Retinal pigment epithelial cell (primary cell): ENCODE measurements around the gene PTGR3.

Experiments
- DNase-seq: peaks from one replicate; pipeline ENCODE4 v3.0.0-alpha.2; 2010; ENCODE audit warnings: low read depth
- H3K4me3 ChIP-seq: 2 replicates; pipeline ENCODE4 v1.5.1; 2011; ENCODE audit warnings: mild to moderate bottlenecking, low read length, control low read depth, moderate library complexity
- TF ChIP-seq, protein P1 (sequence below): conservative IDR thresholded peaks from 2 replicates; pipeline ENCODE4 v1.5.1; 2011; ENCODE audit warnings: low read depth, low read length, control low read depth, inconsistent platforms

PTGR3 gene

DNA sequence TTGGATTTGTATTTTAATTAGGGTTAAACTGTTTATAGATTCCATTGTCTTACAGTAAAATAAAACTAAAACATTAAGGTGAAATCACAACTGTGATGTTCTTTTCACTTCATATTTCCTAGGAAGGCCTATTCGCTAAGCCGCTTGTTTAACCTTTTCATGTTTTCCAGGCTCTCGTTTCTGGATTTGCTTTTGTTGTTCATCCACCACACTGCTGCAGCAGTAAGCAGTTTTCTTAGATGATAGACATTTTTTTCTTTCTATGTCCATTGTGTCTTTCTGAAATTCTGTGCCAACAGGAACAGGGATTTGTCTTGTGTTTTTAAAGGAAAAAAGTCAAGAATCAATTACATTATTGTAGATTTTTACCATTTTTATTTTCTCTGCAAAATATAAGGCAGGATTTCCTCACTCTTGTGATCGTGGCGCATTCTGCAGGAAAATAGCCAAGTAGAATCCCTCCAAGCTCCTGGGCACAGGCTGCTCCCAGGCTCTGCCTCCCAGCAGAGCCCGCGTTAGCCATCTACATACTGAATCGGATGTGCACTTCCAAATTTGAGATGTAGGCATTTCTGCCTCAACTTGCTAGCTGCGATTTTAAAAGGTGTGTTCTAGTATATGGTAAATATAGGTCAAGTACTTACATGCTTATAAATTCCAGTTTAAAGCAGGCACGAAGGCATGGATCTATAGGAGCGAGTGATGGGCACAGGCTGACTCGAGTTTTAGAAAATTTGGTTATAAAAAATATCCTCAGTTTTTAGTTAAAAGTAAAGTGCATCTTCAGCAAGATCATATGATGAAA, 11.8 kb upstream of the PTGR3 start:
- no peak overlapping the region for H3K4me3 ChIP-seq
- DNase-seq: no peak
- TF ChIP-seq, protein P1, sequence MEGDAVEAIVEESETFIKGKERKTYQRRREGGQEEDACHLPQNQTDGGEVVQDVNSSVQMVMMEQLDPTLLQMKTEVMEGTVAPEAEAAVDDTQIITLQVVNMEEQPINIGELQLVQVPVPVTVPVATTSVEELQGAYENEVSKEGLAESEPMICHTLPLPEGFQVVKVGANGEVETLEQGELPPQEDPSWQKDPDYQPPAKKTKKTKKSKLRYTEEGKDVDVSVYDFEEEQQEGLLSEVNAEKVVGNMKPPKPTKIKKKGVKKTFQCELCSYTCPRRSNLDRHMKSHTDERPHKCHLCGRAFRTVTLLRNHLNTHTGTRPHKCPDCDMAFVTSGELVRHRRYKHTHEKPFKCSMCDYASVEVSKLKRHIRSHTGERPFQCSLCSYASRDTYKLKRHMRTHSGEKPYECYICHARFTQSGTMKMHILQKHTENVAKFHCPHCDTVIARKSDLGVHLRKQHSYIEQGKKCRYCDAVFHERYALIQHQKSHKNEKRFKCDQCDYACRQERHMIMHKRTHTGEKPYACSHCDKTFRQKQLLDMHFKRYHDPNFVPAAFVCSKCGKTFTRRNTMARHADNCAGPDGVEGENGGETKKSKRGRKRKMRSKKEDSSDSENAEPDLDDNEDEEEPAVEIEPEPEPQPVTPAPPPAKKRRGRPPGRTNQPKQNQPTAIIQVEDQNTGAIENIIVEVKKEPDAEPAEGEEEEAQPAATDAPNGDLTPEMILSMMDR: no peak

DNA sequence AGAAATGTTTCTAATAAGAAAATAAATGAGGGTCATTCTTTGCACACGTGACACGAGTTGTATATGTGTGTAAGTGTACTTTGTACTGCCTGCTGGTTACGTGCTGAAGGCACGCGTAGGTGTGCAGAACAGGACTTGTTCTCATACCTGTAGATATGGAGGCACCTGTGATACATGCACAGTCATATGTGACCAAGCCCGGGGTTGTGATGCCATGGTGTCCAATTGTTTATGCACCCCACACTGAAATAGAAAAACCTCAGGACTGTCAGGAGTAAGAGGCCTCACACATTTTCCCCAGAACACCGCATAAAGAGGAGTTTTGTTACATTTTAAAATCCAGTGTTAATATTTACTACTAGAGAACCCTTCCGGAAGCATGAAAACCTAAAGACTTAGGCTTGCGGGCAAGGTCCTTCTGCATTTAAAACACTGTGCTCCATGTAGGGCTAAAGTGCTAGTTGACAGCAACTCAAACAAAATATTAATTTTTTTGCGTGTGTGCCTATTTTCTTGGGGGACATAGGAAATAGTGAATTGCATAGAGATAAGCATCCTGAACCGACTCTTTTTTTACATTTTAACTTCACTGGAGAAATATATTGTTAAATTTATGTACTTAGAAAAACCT, 10.9 kb upstream of the PTGR3 start:
- DNase-seq: no peak
- TF ChIP-seq, protein P1: no peak
- no peak overlapping the region for H3K4me3 ChIP-seq

DNA sequence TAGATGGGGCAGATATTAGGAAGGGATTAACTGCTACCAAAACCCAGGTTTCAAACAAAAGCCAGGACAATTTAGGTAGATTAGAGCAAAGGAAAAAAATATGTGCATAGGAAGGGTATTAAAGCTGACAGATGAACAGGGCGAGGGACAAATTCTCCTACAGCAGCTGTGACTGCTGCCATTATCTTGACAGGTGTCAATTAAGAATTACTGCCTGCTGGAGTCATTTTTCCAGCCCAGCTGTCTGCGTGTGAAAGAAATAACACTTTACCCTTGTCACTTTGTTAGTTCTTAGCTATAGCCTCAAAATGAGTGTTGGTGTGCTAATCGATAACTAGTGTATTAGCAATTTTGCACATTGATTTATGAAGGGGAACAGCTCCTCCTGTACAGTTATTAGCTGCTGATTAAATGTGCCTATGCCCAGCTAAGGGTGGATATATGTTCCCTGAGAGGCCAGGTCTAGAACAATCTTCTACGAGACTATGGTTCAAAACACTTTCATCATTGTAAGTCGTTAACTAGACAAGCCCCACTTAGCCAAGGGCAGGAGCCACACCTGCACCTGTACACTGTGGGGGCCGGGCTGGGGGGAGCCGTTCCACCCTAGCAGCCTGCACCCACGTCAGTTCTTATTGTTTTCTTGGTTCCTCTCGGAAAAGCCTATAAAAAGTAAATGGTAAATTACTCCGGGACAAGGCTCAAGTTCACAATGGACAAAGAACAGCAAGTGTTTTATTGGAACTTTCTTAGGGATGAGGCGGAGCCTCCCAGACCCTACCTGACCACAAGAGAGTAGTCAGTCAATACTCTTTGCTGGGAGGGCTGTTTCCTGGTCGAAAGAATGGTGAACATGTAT, 9.4 kb upstream of the PTGR3 start:
- TF ChIP-seq, protein P1: no peak
- DNase-seq: no peak
- H3K4me3 ChIP-seq: no peak overlapping the region

DNA sequence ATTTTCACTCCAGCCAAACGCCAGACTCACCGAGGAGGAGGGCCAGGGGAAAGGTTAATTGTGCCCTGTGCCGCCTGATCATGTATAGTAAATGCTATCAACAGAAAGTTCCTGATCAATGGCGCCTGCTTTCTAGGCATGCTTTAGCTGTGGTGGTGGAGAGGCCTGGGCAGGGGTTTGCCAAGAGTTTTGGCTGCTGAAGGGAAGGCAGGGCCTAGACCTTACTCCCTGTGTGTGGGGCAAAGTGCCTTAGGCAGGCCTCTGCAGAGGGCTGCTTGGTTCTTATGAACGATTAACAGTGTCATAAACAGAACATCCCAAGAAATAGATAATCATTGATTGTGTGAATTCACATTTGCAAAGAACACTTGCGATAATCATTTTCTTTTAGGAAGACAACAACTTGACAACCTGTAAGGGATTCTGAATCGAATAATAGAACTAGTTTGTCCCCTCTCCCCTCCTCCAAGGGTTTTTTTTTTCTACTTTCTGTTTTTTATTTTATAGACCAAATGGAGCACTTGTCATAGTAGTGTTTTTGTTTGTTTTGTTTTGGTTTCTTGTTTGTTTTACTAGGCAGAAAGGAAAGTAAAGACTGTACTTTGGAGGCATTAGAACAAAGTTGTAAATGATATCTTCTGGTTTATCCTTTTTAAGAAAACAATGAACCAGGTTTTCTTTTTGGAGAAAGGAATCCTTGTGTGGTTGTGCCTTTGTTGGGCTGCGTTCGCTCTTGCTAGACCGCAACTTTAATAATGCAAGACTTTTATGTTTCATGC, 8.2 kb upstream of the PTGR3 start:
- no peak overlapping the region for H3K4me3 ChIP-seq
- TF ChIP-seq, protein P1: no peak
- no peak for DNase-seq

DNA sequence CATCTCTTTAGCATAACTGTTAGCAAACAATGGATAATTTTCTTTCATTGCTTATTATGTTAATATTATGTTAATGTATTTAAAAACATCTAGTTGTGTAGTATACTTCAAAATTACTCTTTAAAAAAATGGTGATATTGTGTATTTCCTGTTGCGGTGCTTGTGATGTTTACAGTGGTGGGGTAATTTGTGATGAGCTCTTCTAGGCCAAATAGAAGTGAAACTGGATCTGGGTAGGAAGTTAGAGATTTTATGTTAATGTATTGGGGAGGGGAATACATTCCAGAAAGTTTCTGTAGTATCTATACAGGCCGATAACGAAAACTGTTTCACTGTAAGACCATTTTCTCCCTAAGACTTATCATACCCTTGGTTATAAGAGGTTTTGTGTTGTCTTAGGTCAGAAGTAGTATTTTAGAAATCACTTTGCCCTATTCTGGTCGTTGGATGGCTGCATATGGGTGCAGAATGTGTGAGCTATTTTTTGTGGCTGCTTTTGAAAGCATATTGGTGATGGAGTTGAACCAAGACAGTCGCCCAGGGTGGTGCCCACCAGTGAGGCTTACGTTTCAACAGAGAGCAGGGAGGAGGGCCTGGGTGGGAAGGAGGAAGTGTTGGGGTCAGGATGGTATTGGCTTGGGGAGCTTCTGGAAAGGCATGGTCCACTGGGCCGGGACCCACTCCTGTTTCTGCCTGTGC, 7.4 kb upstream of the PTGR3 start:
- DNase-seq: no peak
- TF ChIP-seq, protein P1: no peak
- no peak overlapping the region for H3K4me3 ChIP-seq

DNA sequence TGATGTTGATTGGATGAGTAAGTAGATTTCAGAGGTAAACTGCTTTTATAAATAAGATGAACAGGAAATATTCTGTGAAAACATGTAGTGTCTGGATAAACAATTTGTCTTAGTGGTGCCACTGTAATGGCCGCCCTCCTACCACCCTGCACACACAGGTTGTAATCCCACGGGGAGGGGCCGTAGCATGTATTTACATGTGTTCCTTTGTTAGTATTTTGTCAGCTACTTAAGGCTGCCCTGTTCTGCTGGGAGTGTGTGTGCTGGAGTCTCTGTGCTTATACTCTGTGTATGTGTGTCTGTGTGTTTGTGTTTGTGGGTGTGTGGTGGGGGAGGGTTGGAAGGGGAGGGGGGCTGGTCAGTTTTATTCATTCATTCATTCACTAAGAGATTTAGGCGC, 6.7 kb upstream of the PTGR3 start:
- no peak for DNase-seq
- no peak overlapping the region for H3K4me3 ChIP-seq
- TF ChIP-seq, protein P1: no peak
